GM12878 (cell line): Measurements from ENCODE around the gene ITGA3. TPM values are rescaled to one million over a fixed set of nuclear protein-coding genes. Genes with fewer than 3 reads are reported as not detected.

Experiments
- ATAC-seq: fragments of 200-7000 bp; cut with Tn5 transposase; 3 replicates; pipeline ENCODE4 v1.9.1; 2020; ENCODE audit warnings: mild to moderate bottlenecking, moderate library complexity
- BruUV-seq: library from RNA; stranded (reverse); fragments of 400-500 nt; replicated peaks from 2 replicates; lab custom pipeline; 2021; lab: Mats Ljungman, UMichigan
- CTCF ChIA-PET: fragments of 300-600 bp; sonication (Branson Sonifier 250); formaldehyde crosslinking; extraction: SDS; loops from one replicate; lab custom pipeline; 2021; ENCODE audit warnings: inconsistent platforms; lab: Yijun Ruan, JAX
- POLR2A ChIA-PET: fragments of 350-600 bp; formaldehyde crosslinking; extraction: SDS; loops from one replicate; lab custom pipeline; 2021; ENCODE audit warnings: inconsistent platforms; lab: Charles Lee
- RAD21 ChIA-PET: fragments of 300-600 bp; sonication (Branson Sonifier 250); formaldehyde crosslinking; loops from one replicate; lab custom pipeline; 2023; ENCODE audit warnings: antibody characterized with exemption; ENCODE audit not compliant: unreplicated experiment; lab: Charles Lee
- SMC1A ChIA-PET: fragments of 300-600 bp; sonication (Branson Sonifier 250); formaldehyde crosslinking; loops from one replicate; lab custom pipeline; 2023; ENCODE audit not compliant: unreplicated experiment, uncharacterized antibody; lab: Charles Lee
- DNase-seq: peaks from one replicate; pipeline ENCODE4 v3.0.0-alpha.2; 2011; ENCODE audit warnings: low read depth, low spot score
- FAIRE-seq: peaks from 3 replicates; lab custom pipeline; 2011; peaks lifted over from hg19 to GRCh38; lab: Jason Lieb, UNC
- H2AFZ ChIP-seq: 2 replicates; pipeline ENCODE4 v1.6.0; 2011; ENCODE audit warnings: low read depth, low read length, control low read depth; ENCODE audit not compliant: control insufficient read depth
- H3K27ac ChIP-seq: 2 replicates; pipeline ENCODE4 v1.5.1; 2011; ENCODE audit warnings: control low read depth; ENCODE audit not compliant: control insufficient read depth, insufficient read depth
- H3K27me3 ChIP-seq, 2 experiments: replicated peaks in 1 of 2; 2 replicates each; pipeline versions ENCODE4 v1.6.0 to v1.6.1; 2011; ENCODE audit warnings: low read length in 1 of 2; ENCODE audit not compliant: control insufficient read depth in 2 of 2, insufficient read depth in 2 of 2
- H3K36me3 ChIP-seq, 2 experiments: 2 replicates each; pipeline ENCODE4 v1.5.1; 2011; ENCODE audit warnings: low read length in 1 of 2; ENCODE audit not compliant: control insufficient read depth in 2 of 2, insufficient read depth in 2 of 2
- H3K4me1 ChIP-seq: 2 replicates; pipeline ENCODE4 v1.6.1; 2011; ENCODE audit warnings: mild to moderate bottlenecking, low read length, moderate library complexity, mixed read lengths; ENCODE audit not compliant: control insufficient read depth, insufficient read depth
- H3K4me2 ChIP-seq: 2 replicates; pipeline ENCODE4 v1.6.0; 2011; ENCODE audit warnings: control low read depth; ENCODE audit not compliant: control insufficient read depth, insufficient read depth
- H3K4me3 ChIP-seq: fragments of 200-600 bp; sonication (generic); 2 replicates; pipeline ENCODE4 v1.5.1; 2016
- H3K79me2 ChIP-seq: 2 replicates; pipeline ENCODE4 v1.6.0; 2011; ENCODE audit warnings: low read length; ENCODE audit not compliant: control insufficient read depth, insufficient read depth
- H3K9ac ChIP-seq: 2 replicates; pipeline ENCODE4 v1.8.0; 2011; ENCODE audit warnings: low read length, control low read depth, mixed read lengths; ENCODE audit not compliant: control insufficient read depth, insufficient read depth
- H3K9me3 ChIP-seq: replicated peaks from 3 replicates; pipeline ENCODE4 v1.5.1; 2011; ENCODE audit warnings: mild to moderate bottlenecking, low read length; ENCODE audit not compliant: control insufficient read depth, insufficient read depth
- H4K20me1 ChIP-seq: 2 replicates; pipeline ENCODE4 v1.6.0; 2011; ENCODE audit not compliant: control insufficient read depth, insufficient read depth
- BCLAF1 ChIP-seq: fragments of 450-650 bp; IDR thresholded peaks from 2 replicates; pipeline ENCODE4 v1.6.1; 2017; ENCODE audit warnings: antibody characterized with exemption, mild to moderate bottlenecking, moderate library complexity
- EZH2 ChIP-seq: IDR thresholded peaks from 2 replicates; pipeline ENCODE4 v1.6.1; 2012; ENCODE audit warnings: low read depth, mild to moderate bottlenecking, control low read depth, inconsistent platforms, low read length, borderline replicate concordance; ENCODE audit not compliant: control insufficient read depth
- FOS ChIP-seq: IDR thresholded peaks from 3 replicates; pipeline ENCODE4 v1.6.1; 2011; ENCODE audit warnings: borderline replicate concordance; ENCODE audit not compliant: insufficient read length; ENCODE audit errors: extremely low read depth
- WGBS: methylation state at CpG from one replicate; pipeline ENCODE4 v1.1.6; 2016; ENCODE audit warnings: low lambda C conversion rate; ENCODE audit not compliant: insufficient replicate concordance, insufficient coverage; ENCODE audit errors: missing lambda C conversion rate; 5-methylcytosine and 5-hydroxymethylcytosine counted together
- in situ Hi-C: fragments of 300-500 bp; cut with MboI; formaldehyde crosslinking; loops from 9 replicates; pipeline ENCODE4 v1.14.3; 2018; ENCODE audit warnings: mixed read lengths
- intact Hi-C: fragments of 100-400 bp; cut with micrococcal nuclease; formaldehyde crosslinking; loops from one replicate; pipeline ENCODE4 v1.14.2; 2022; ENCODE audit not compliant: unreplicated experiment
- polyA plus RNA-seq, 11 experiments: library from polyadenylated mRNA; depleted of rRNA in 4 of 11; unstranded in 6 of 11; stranded (reverse) in 5 of 11; fragments of >200 nt; fragmentation: Nextera tagmentation in 4 of 11; fragmentation: Illumina TruSeq in 1 of 11; extraction: Ambion mirVana in 4 of 11; extraction: Trizol in 1 of 11; gene quantifications; 1 replicate in 1 of 11; 2 replicates in 10 of 11; pipeline versions ENCODE4 v1.2.1 to v1.2.3, GENCODE V29; 2011 to 2016; ENCODE audit warnings: inconsistent platforms in 2 of 11, missing spikeins in 2 of 11, low read depth in 1 of 11
- total RNA-seq, 4 experiments: library from RNA; depleted of rRNA in 3 of 4; stranded (reverse); fragments of >200 nt in 3 of 4; fragmentation: Illumina TruSeq in 1 of 4; extraction: Trizol in 1 of 4; gene quantifications; 2 replicates each; pipeline versions ENCODE4 v1.2.1 to v1.2.3, GENCODE V29; 2013 to 2021
- TF ChIP-seq, protein P1 (sequence below): IDR thresholded peaks from 2 replicates; pipeline ENCODE4 v1.6.1; 2012; ENCODE audit warnings: mild to moderate bottlenecking, low read depth, low read length
- TF ChIP-seq, protein P2 (sequence below): IDR thresholded peaks from 2 replicates; pipeline ENCODE4 v1.6.1; 2011; ENCODE audit warnings: borderline replicate concordance, low read depth, mild to moderate bottlenecking, moderate library complexity, mixed read lengths, low read length; ENCODE audit not compliant: insufficient read depth; ENCODE audit errors: extremely low read length

Gene ITGA3
- total and polyA plus RNA-seq, 10 of the 15 experiments (the other 5 are each of a cell fraction or from before 2014, with no cell fraction given), result 0.29 to 13.4 (median 6.6) TPM

- TF ChIP-seq BCLAF1 (no peak), FOS (no peak), EZH2 (no peak)
These were observed 62.3 kb downstream of the ITGA3 start (continued) for GRCh38 chr17:50118076-50118827.

- ChIA-PET SMC1A (interaction anchor here (1.1 to 1.9 kb wide), 5 partner anchors 20 to 78 kb away, joined by 3 to 6 read pairs (median 3); no protein-coding TSS in a partner anchor), POLR2A (interaction anchor here (1.1 kb wide), 1 partner anchor 45 kb away, joined by 3 read pairs; no protein-coding TSS in a partner anchor), RAD21 (interaction anchor here (0.6 to 1.5 kb wide), 3 partner anchors 11 to 49 kb away, joined by 3 to 4 read pairs (median 3); partner anchors contain the start of gene SAMD14), CTCF (interaction anchor here (1.3 to 5.0 kb wide), 4 partner anchors 24 to 82 kb away, joined by 3 to 21 read pairs (median 5); partner anchors contain the start of gene PDK2)
- Histone ChIP-seq H3K9me3 (no peaks in the 10 kb centered on the region), H3K4me2 (no peak overlapping the region), H3K9ac (no peak overlapping the region), H3K27ac (no peak overlapping the region), H3K79me2 (no peaks in the 10 kb centered on the region), H3K27me3 (peaks cover 6 to 7% of the 10 kb centered on the region in 2 experiments; a peak in 3 of 4 replicates), H3K4me1 (no peaks in the 10 kb centered on the region), H4K20me1 (no peaks in the 10 kb centered on the region), H2AFZ (no peak overlapping the region), H3K36me3 (no peaks in the 10 kb centered on the region), H3K4me3 (no peak overlapping the region)
- TF ChIP-seq, protein P1, sequence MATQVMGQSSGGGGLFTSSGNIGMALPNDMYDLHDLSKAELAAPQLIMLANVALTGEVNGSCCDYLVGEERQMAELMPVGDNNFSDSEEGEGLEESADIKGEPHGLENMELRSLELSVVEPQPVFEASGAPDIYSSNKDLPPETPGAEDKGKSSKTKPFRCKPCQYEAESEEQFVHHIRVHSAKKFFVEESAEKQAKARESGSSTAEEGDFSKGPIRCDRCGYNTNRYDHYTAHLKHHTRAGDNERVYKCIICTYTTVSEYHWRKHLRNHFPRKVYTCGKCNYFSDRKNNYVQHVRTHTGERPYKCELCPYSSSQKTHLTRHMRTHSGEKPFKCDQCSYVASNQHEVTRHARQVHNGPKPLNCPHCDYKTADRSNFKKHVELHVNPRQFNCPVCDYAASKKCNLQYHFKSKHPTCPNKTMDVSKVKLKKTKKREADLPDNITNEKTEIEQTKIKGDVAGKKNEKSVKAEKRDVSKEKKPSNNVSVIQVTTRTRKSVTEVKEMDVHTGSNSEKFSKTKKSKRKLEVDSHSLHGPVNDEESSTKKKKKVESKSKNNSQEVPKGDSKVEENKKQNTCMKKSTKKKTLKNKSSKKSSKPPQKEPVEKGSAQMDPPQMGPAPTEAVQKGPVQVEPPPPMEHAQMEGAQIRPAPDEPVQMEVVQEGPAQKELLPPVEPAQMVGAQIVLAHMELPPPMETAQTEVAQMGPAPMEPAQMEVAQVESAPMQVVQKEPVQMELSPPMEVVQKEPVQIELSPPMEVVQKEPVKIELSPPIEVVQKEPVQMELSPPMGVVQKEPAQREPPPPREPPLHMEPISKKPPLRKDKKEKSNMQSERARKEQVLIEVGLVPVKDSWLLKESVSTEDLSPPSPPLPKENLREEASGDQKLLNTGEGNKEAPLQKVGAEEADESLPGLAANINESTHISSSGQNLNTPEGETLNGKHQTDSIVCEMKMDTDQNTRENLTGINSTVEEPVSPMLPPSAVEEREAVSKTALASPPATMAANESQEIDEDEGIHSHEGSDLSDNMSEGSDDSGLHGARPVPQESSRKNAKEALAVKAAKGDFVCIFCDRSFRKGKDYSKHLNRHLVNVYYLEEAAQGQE, result no peak
- TF ChIP-seq, protein P2, sequence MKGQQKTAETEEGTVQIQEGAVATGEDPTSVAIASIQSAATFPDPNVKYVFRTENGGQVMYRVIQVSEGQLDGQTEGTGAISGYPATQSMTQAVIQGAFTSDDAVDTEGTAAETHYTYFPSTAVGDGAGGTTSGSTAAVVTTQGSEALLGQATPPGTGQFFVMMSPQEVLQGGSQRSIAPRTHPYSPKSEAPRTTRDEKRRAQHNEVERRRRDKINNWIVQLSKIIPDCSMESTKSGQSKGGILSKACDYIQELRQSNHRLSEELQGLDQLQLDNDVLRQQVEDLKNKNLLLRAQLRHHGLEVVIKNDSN, result peak; percentile 9
- intact Hi-C loops, result no loop called here
- DNase-seq (no peak), ATAC-seq (no peak), FAIRE-seq (no peak)
- WGBS, result 48% methylated on average over 4 of the region's 4 CpGs
- in situ Hi-C loops, result no loop called here
- BruUV-seq, result no TSS peak
These were observed 62.9 kb downstream of the ITGA3 start for GRCh38 chr17:50118828-50119218.
